Hepatocyte (in vitro differentiated cells): Measurements from ENCODE around the gene POLR2E. TPM values are rescaled to one million over a fixed set of nuclear protein-coding genes. Genes with fewer than 3 reads are reported as not detected.
A peak's percentile ranks its signal among the peaks of the same experiment; 100 is the strongest.

Experiments used
- DNase-seq: peaks from one replicate; pipeline ENCODE4 v3.0.0-alpha.2; 2016; ENCODE audit warnings: low spot score
- H2AFZ ChIP-seq: fragments of 200-600 bp; sonication (generic); 2 replicates; pipeline ENCODE4 v1.6.0; 2016; ENCODE audit warnings: antibody characterized with exemption, mild to moderate bottlenecking
- H3K27ac ChIP-seq: fragments of 200-600 bp; sonication (generic); 2 replicates; pipeline ENCODE4 v1.5.1; 2016; ENCODE audit warnings: mild to moderate bottlenecking
- H3K27me3 ChIP-seq: fragments of 200-600 bp; sonication (generic); 2 replicates; pipeline ENCODE4 v1.6.1; 2016
- H3K36me3 ChIP-seq: fragments of 200-600 bp; sonication (generic); replicated peaks from 2 replicates; pipeline ENCODE4 v1.5.1; 2016; ENCODE audit warnings: low read depth; ENCODE audit not compliant: insufficient read depth
- H3K4me1 ChIP-seq: fragments of 200-600 bp; sonication (generic); 2 replicates; pipeline ENCODE4 v1.5.1; 2016; ENCODE audit warnings: mild to moderate bottlenecking, moderate library complexity; ENCODE audit not compliant: insufficient read depth
- H3K4me2 ChIP-seq: fragments of 200-600 bp; sonication (generic); 2 replicates; pipeline ENCODE4 v1.6.0; 2016
- H3K4me3 ChIP-seq: fragments of 200-600 bp; sonication (generic); 2 replicates; pipeline ENCODE4 v1.5.1; 2016; ENCODE audit warnings: mild to moderate bottlenecking
- H3K79me2 ChIP-seq: fragments of 200-600 bp; sonication (generic); 2 replicates; pipeline ENCODE4 v1.6.0; 2017; ENCODE audit warnings: mild to moderate bottlenecking
- H3K9me2 ChIP-seq: fragments of 200-600 bp; sonication (generic); replicated peaks from 2 replicates; pipeline ENCODE4 v1.6.0; 2017; ENCODE audit warnings: mild to moderate bottlenecking; ENCODE audit not compliant: insufficient read depth
- H3K9me3 ChIP-seq: fragments of 200-600 bp; sonication (generic); 2 replicates; pipeline ENCODE4 v1.5.1; 2016; ENCODE audit warnings: low read depth, mild to moderate bottlenecking
- H4K20me1 ChIP-seq: fragments of 200-600 bp; sonication (generic); 2 replicates; pipeline ENCODE4 v1.6.0; 2016; ENCODE audit warnings: mild to moderate bottlenecking; ENCODE audit not compliant: insufficient read depth, poor library complexity, severe bottlenecking
- EZH2 ChIP-seq: fragments of 200-600 bp; sonication (generic); IDR thresholded peaks from 2 replicates; pipeline ENCODE4 v1.6.1; 2016; ENCODE audit warnings: antibody characterized with exemption, mild to moderate bottlenecking, borderline replicate concordance
- EZH2phosphoT487 ChIP-seq: fragments of 200-600 bp; sonication (generic); IDR thresholded peaks from one replicate; pipeline ENCODE4 v1.6.1; 2018; ENCODE audit warnings: antibody characterized with exemption, mild to moderate bottlenecking, low read depth, moderate library complexity; ENCODE audit not compliant: unreplicated experiment, severe bottlenecking
- WGBS: methylation state at CpG from one replicate; pipeline ENCODE4 v1.1.6; 2016; ENCODE audit warnings: low lambda C conversion rate; ENCODE audit errors: missing lambda C conversion rate; 5-methylcytosine and 5-hydroxymethylcytosine counted together
- polyA plus RNA-seq: library from polyadenylated mRNA; unstranded; fragments of >200 nt; fragmentation: Nextera tagmentation; extraction: Ambion mirVana; gene quantifications from 2 replicates; pipeline ENCODE4 v1.2.1, GENCODE V29; 2016
- total RNA-seq: library from RNA; depleted of rRNA; stranded (reverse); fragments of >200 nt; gene quantifications from 2 replicates; pipeline ENCODE4 v1.2.3, GENCODE V29; 2014
- TF ChIP-seq, protein P1 (sequence below): fragments of 200-600 bp; sonication (generic); IDR thresholded peaks from 2 replicates; pipeline ENCODE4 v1.5.1; 2016; ENCODE audit warnings: antibody characterized with exemption, mild to moderate bottlenecking; ENCODE audit not compliant: poor library complexity

POLR2E gene
- total and polyA plus RNA-seq, 2 experiments from 2014 or later, result 126 to 328 TPM

DNA sequence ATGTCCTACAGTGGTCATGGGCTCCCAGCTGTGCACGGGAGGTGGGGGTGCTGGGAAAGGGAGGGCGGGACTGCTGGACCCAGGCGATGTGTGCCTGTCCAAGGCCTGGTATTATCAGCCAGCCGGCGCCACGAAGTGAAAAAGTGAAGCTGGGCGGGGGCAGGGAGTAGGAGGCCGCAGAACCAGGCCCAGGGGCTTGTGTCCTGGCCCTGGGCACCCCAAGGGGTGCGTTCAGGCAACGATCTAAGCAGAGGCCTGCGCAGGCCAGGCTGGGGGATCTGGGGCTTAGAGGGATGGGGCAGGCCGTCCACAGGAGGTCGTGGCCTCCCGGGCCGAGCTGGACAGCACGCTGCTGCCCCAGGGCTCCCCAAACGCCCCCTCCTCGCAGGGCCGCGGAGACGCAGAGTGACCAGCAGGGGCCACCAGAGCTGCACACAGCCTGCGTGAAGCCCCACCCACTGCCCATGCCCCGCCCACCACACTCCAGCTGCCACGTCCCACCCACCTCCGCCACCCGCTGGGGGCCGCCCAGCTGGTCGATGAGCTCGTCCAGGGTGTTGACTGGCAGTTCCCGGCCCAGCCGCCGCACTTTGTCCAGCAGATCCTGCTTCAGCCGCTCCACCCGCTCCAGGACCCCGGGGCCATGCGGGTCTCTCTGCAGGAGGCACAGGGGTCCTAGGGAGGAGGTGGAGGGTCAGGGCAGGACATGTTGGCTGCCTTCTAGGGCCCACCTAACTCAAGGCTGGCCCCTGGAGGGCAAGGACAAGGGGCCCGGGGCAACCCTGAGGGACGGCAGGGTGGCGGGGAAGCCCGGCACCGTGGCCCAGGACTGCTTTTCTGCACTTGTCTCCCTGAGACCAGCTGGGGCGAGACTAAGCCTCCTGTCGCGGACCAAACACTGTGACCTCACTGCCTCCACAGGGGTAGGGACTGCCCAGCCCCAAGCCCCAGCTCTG is 18.1 kb upstream of the POLR2E start:
- Histone ChIP-seq H3K4me3 (no peak overlapping the region), H3K27ac (peak overlapping the region; percentile 82)
- TF ChIP-seq, protein P1, sequence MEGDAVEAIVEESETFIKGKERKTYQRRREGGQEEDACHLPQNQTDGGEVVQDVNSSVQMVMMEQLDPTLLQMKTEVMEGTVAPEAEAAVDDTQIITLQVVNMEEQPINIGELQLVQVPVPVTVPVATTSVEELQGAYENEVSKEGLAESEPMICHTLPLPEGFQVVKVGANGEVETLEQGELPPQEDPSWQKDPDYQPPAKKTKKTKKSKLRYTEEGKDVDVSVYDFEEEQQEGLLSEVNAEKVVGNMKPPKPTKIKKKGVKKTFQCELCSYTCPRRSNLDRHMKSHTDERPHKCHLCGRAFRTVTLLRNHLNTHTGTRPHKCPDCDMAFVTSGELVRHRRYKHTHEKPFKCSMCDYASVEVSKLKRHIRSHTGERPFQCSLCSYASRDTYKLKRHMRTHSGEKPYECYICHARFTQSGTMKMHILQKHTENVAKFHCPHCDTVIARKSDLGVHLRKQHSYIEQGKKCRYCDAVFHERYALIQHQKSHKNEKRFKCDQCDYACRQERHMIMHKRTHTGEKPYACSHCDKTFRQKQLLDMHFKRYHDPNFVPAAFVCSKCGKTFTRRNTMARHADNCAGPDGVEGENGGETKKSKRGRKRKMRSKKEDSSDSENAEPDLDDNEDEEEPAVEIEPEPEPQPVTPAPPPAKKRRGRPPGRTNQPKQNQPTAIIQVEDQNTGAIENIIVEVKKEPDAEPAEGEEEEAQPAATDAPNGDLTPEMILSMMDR, result peak; percentile 93
- TF ChIP-seq EZH2, result no peak

DNA sequence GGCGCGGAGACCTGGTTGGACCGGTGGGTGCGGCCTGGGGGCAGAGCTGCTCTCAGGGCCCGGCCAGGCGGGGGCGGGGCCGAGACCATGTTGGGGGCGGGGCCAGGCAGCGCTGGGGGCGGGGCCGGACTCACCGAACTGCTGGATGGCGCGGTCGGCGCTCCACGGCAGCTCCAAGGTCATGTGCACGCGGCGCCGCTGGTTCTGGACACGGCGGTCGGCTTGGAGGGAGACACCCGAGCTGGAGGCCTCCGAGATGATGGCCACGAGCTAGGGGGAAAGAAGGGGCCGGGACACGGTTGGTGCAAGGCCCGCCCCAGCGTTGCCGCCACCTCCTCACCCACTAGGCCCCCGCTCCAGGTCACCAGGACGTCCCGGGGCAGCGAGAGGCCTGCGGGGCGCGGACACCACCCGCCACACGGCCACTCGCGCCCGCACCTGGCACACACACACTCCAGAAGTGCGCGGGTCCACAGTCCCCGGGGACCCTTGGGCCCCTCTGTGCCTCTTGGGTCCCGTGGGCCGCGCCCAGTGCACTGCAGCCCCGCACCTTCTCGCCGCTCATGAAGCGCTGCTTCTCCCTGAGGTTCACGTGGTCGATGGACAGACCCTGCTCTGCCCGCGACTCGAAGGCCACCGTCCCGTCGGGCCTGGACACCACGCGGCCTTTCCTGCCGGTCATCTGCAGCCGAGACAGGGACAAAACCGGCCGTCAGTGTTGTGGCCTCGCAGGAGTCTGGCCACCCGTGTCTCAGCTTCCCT is 17.3 kb upstream of the POLR2E start:
- Histone ChIP-seq H3K36me3 (no peaks in the 10 kb centered on the region), H2AFZ (no peak overlapping the region), H4K20me1 (no peaks in the 10 kb centered on the region), H3K9me3 (no peaks in the 10 kb centered on the region), H3K4me1 (peaks cover 4% of the 10 kb centered on the region), H3K79me2 (peaks cover under 1% of the 10 kb centered on the region), H3K27me3 (no peaks in the 10 kb centered on the region), H3K27ac (peak overlapping the region; percentile 12), H3K4me3 (no peak overlapping the region), H3K9me2 (no peaks in the 10 kb centered on the region), H3K4me2 (no peak overlapping the region)
- TF ChIP-seq EZH2phosphoT487, result no peak
- no peak for TF ChIP-seq EZH2
- TF ChIP-seq, protein P1, result no peak
- WGBS, result 92% methylated on average over 30 of the region's 71 CpGs
- DNase-seq, result no peak

More for the DNA sequence above, 18.1 kb upstream of the POLR2E start:
- no peaks in the 10 kb centered on the region for H3K9me2 ChIP-seq
- H3K36me3 ChIP-seq, result no peaks in the 10 kb centered on the region
- H3K9me3 ChIP-seq, result no peaks in the 10 kb centered on the region
- H3K4me1 ChIP-seq, result peaks cover 4% of the 10 kb centered on the region
- H2AFZ ChIP-seq, result no peak overlapping the region
- H3K4me2 ChIP-seq, result peak overlapping the region; percentile 71
- no peaks in the 10 kb centered on the region for H3K79me2 ChIP-seq
- peak; percentile 97 for DNase-seq
- no peaks in the 10 kb centered on the region for H4K20me1 ChIP-seq
- H3K27me3 ChIP-seq, result no peaks in the 10 kb centered on the region
- 45% methylated on average over 29 of the region's 44 CpGs for WGBS

DNA sequence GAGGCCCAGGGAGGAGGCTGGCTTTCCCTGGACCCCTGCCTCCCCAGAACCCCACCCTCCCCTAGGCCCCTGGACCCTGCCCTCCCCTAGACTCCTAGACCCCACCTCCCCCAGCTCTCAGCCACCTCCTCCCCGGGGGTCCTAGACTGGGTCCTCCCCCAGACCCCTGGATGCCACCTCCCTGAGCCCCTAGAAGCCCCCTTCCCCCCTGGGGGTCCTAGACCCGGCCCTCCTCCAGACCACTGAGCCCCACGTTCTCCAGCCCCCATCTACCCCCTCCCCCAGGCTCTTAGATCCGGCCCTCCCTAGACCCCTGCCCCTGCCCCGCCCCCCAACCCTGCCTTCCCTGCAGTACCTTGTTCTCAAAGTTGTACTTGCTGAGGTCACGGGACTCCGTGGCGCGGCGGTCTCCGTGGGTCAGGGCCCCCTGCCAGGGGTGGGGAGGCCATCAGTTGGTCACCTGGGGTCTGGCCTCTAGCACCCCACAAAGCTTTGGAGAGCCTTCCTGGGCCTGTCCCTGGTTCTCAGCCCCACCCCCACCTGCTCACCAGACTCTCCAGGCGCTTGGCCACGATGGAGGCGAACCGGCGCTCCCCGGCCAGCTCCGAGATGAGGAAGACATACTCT is 16.6 kb upstream of the POLR2E start:
- no peak for DNase-seq
- Histone ChIP-seq H3K79me2 (peaks cover 4% of the 10 kb centered on the region), H3K36me3 (no peaks in the 10 kb centered on the region), H4K20me1 (peaks cover 1% of the 10 kb centered on the region), H3K4me2 (no peak overlapping the region), H3K9me2 (no peaks in the 10 kb centered on the region), H2AFZ (no peak overlapping the region), H3K4me1 (peaks cover 4% of the 10 kb centered on the region), H3K4me3 (no peak overlapping the region), H3K9me3 (no peaks in the 10 kb centered on the region), H3K27ac (no peak overlapping the region), H3K27me3 (no peaks in the 10 kb centered on the region)
- WGBS, result 93% methylated on average over 6 of the region's 18 CpGs
- TF ChIP-seq, protein P1, result no peak
- no peak for TF ChIP-seq EZH2
- TF ChIP-seq EZH2phosphoT487, result no peak
